Measurements from ENCODE around the gene KIAA1328. TPM values are rescaled to one million over a fixed set of nuclear protein-coding genes. Genes with fewer than 3 reads are reported as not detected.

KIAA1328 gene
- total and polyA plus RNA-seq, 2 donors (not counting 3 experiments of a cell fraction or from before 2014, with no cell fraction given): 2.7 to 6.5 TPM

- dilution Hi-C loops (cut with MboI; ENCODE audit: extremely low pct_ligation_motif_present, low sequenced_read_pairs): no loop called here
- ChIA-PET POLR2A (no interaction called here), CTCF (no interaction called here)
- no TSS peak for BruUV-seq (replicated peaks)
- H3K27ac ChIP-seq (ENCODE audit: insufficient read depth, low read depth, low read length): no peak overlapping the region
- no peak overlapping the region for H3K4me2 ChIP-seq (ENCODE audit: insufficient read depth, low read length)
- H3K4me1 ChIP-seq (ENCODE audit: control insufficient read depth, extremely low read depth, insufficient read depth, low read length): no peaks in the 10 kb centered on the region
- no peaks in the 10 kb centered on the region for H3K9me1 ChIP-seq (replicated peaks; ENCODE audit: control insufficient read depth, extremely low read depth, insufficient read depth, low read length)
- no peak overlapping the region for H3K4me3 ChIP-seq (replicated peaks in 1 of 3; ENCODE audit: insufficient read depth in 1 of 3, low read depth in 1 of 3, low read length in 3 of 3)
- FAIRE-seq (no peak), DNase-seq (ENCODE audit: low read depth, low spot score) (no peak)
- no peak overlapping the region for H2AFZ ChIP-seq (ENCODE audit: low read depth, low read length)
- H3K36me3 ChIP-seq (ENCODE audit: control insufficient read depth in 2 of 2, extremely low read depth in 1 of 2, insufficient read depth in 2 of 2, low read length in 2 of 2): no peaks in the 10 kb centered on the region
- H3K27me3 ChIP-seq (ENCODE audit: control insufficient read depth in 2 of 2, insufficient read depth in 2 of 2, low read length in 2 of 2): no peaks in the 10 kb centered on the region
- H4K20me1 ChIP-seq (replicated peaks; ENCODE audit: control insufficient read depth, extremely low read depth, insufficient read depth, low read length): no peaks in the 10 kb centered on the region
- intact Hi-C loops (cut with micrococcal nuclease): no loop called here
- no peak overlapping the region for H3K9ac ChIP-seq (replicated peaks; ENCODE audit: extremely low read depth, insufficient read depth, low read length)
- TF ChIP-seq GATA2 (IDR thresholded peaks at IDR 0.05; ENCODE audit: insufficient read depth, insufficient read length, low read depth, low read length) (no peak), POLR2AphosphoS5 (IDR thresholded peaks at IDR 0.05; ENCODE audit: insufficient read depth, low read depth, low read length) (no peak), MYC (IDR thresholded peaks at IDR 0.05; ENCODE audit: low read depth, low read length) (no peak), POLR2A (IDR thresholded peaks at IDR 0.05; ENCODE audit: low read depth, low read length) (no peak), FOS (IDR thresholded peaks at IDR 0.05; ENCODE audit: borderline replicate concordance, insufficient read depth, low read length) (no peak), JUN (IDR thresholded peaks at IDR 0.05; ENCODE audit: borderline replicate concordance, insufficient read depth, insufficient read length, low read depth) (no peak), EZH2 (IDR thresholded peaks at IDR 0.05; ENCODE audit: borderline replicate concordance, low read depth, low read length, severe bottlenecking) (no peak)
- TF ChIP-seq, protein P1, sequence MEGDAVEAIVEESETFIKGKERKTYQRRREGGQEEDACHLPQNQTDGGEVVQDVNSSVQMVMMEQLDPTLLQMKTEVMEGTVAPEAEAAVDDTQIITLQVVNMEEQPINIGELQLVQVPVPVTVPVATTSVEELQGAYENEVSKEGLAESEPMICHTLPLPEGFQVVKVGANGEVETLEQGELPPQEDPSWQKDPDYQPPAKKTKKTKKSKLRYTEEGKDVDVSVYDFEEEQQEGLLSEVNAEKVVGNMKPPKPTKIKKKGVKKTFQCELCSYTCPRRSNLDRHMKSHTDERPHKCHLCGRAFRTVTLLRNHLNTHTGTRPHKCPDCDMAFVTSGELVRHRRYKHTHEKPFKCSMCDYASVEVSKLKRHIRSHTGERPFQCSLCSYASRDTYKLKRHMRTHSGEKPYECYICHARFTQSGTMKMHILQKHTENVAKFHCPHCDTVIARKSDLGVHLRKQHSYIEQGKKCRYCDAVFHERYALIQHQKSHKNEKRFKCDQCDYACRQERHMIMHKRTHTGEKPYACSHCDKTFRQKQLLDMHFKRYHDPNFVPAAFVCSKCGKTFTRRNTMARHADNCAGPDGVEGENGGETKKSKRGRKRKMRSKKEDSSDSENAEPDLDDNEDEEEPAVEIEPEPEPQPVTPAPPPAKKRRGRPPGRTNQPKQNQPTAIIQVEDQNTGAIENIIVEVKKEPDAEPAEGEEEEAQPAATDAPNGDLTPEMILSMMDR (IDR thresholded peaks at IDR 0.05; ENCODE audit: extremely low read depth in 1 of 2, insufficient read depth in 1 of 2, low read depth in 1 of 2, low read length in 2 of 2): no peak
- TF ChIP-seq, protein P2, sequence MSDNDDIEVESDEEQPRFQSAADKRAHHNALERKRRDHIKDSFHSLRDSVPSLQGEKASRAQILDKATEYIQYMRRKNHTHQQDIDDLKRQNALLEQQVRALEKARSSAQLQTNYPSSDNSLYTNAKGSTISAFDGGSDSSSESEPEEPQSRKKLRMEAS (IDR thresholded peaks at IDR 0.05; ENCODE audit: insufficient read depth, insufficient read length): no peak
- H3K9me3 ChIP-seq (replicated peaks; ENCODE audit: control insufficient read depth, insufficient read depth, low read length): no peaks in the 10 kb centered on the region
- no peaks in the 10 kb centered on the region for H3K79me2 ChIP-seq (ENCODE audit: control insufficient read depth, insufficient read depth, low read length)
Measured at GRCh38 chr18:37207343-37207742, 378.4 kb downstream of the KIAA1328 start.
